ENCODE measurements around the gene SLC38A10.

The SLC38A10 gene

DNA sequence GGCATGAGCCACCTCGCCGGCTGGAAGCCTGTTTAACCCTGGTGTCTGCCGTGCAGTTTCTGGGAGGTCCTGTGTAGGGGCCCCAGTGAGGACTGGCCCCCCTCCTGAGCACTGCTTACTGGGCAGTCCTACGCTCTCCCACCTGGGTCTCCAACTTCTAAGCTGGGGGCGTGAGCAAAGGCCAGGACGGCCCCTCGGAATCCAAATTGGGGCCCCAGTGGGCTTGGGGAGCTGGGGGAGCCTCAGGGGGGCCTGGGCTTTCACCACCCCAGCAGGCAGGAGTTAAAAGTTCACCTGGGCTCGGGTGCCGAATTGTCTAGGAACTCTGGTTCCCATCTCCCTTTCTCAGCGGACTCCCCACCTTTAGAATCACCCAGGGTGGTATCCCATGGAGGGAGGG, 7.2 kb upstream of the SLC38A10 start:
- H3K4me3 ChIP-seq = no peak overlapping the region
- H3K27me3 ChIP-seq (ENCODE audit: low read depth) = no peaks in the 10 kb centered on the region
- H3K4me1 ChIP-seq = no peaks in the 10 kb centered on the region
- DNase-seq (ENCODE audit: low spot score in 2 of 2) = no peak
- no peaks in the 10 kb centered on the region for H3K9me3 ChIP-seq
- in situ Hi-C loops (cut with MboI; ENCODE audit: low sequenced_read_pairs) = no loop called here
- no peaks in the 10 kb centered on the region for H3K36me3 ChIP-seq (replicated peaks)

- Histone ChIP-seq H3K4me3 (no peak overlapping the region), H3K9me3 (no peaks in the 10 kb centered on the region), H3K4me1 (no peaks in the 10 kb centered on the region), H3K27me3 (ENCODE audit: low read depth) (no peaks in the 10 kb centered on the region), H3K36me3 (replicated peaks) (no peaks in the 10 kb centered on the region)
- in situ Hi-C loops (cut with MboI; ENCODE audit: low sequenced_read_pairs) = no loop called here
- DNase-seq (ENCODE audit: low spot score in 2 of 2) = no peak
Observed at GRCh38 chr17:81301195-81302144, 6.4 kb upstream of the SLC38A10 start.

DNA sequence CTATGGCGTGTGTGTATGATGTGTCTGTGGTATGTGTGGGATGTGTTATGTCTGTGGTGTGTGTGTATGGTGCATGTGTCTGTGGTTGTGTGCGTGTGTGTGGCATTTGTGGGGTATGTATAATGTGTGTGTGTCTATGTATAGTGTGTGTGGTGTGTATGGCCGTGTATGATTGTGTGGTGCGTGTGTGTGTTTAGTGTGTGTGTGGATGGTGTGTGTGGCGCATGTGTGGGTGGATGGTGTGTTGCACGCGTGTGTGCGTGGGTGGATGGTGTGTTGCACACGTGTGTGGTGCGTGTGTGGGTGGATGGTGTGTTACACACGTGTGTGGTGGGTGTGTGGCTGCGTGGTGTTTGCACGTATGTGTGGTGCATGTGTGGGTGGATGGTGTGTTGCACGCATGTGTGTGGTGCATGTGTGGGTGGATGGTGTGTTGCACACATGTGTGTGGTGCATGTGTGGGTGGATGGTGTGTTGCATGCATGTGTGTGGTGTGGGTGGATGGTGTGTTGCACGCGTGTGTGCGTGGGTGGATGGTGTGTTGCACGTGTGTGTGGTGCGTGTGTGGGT, 5.6 kb upstream of the SLC38A10 start:
- in situ Hi-C loops (cut with MboI; ENCODE audit: low sequenced_read_pairs) = no loop called here
- Histone ChIP-seq H3K4me1 (peaks cover 7% of the 10 kb centered on the region), H3K9me3 (no peaks in the 10 kb centered on the region), H3K27me3 (ENCODE audit: low read depth) (no peaks in the 10 kb centered on the region), H3K36me3 (replicated peaks) (no peaks in the 10 kb centered on the region), H3K4me3 (no peak overlapping the region)
- DNase-seq (ENCODE audit: low spot score in 2 of 2) = no peak

- Histone ChIP-seq H3K4me3 (no peak overlapping the region), H3K9me3 (no peaks in the 10 kb centered on the region), H3K4me1 (peaks cover 8% of the 10 kb centered on the region), H3K27me3 (ENCODE audit: low read depth) (no peaks in the 10 kb centered on the region), H3K36me3 (replicated peaks) (no peaks in the 10 kb centered on the region; the same call in 1 of the 2 replicates)
- DNase-seq (ENCODE audit: low spot score in 2 of 2) = no peak
- in situ Hi-C loops (cut with MboI; ENCODE audit: low sequenced_read_pairs) = no loop called here
Observed at GRCh38 chr17:81299846-81300585, 4.9 kb upstream of the SLC38A10 start.

GRCh38 chr17:81298991-81299738, 4.1 kb upstream of the SLC38A10 start:
- Histone ChIP-seq H3K36me3 (replicated peaks) (no peaks in the 10 kb centered on the region; the same call in 1 of the 2 replicates), H3K4me1 (peaks cover 9% of the 10 kb centered on the region), H3K27me3 (ENCODE audit: low read depth) (no peaks in the 10 kb centered on the region), H3K9me3 (no peaks in the 10 kb centered on the region), H3K4me3 (no peak overlapping the region)
- in situ Hi-C loops (cut with MboI; ENCODE audit: low sequenced_read_pairs) = no loop called here
- no peak for DNase-seq (ENCODE audit: low spot score in 2 of 2)

GRCh38 chr17:81298325-81298990, 3.4 kb upstream of the SLC38A10 start:
- Histone ChIP-seq H3K36me3 (replicated peaks) (peaks cover 3% of the 10 kb centered on the region), H3K9me3 (no peaks in the 10 kb centered on the region), H3K27me3 (ENCODE audit: low read depth) (no peaks in the 10 kb centered on the region), H3K4me3 (no peak overlapping the region), H3K4me1 (peaks cover 12% of the 10 kb centered on the region)
- no peak for DNase-seq (ENCODE audit: low spot score in 2 of 2)
- in situ Hi-C loops (cut with MboI; ENCODE audit: low sequenced_read_pairs) = no loop called here

- Histone ChIP-seq H3K27me3 (ENCODE audit: low read depth) (no peaks in the 10 kb centered on the region), H3K36me3 (replicated peaks) (peaks cover 3% of the 10 kb centered on the region), H3K4me1 (peaks cover 12% of the 10 kb centered on the region), H3K9me3 (no peaks in the 10 kb centered on the region), H3K4me3 (peak overlapping the region; percentile 92)
- peak; percentile 68 to 76 for DNase-seq (ENCODE audit: low spot score in 2 of 2)
- in situ Hi-C loops (cut with MboI; ENCODE audit: low sequenced_read_pairs) = no loop called here
Observed at GRCh38 chr17:81295676-81296381, 722 bp upstream of the SLC38A10 start.

DNA sequence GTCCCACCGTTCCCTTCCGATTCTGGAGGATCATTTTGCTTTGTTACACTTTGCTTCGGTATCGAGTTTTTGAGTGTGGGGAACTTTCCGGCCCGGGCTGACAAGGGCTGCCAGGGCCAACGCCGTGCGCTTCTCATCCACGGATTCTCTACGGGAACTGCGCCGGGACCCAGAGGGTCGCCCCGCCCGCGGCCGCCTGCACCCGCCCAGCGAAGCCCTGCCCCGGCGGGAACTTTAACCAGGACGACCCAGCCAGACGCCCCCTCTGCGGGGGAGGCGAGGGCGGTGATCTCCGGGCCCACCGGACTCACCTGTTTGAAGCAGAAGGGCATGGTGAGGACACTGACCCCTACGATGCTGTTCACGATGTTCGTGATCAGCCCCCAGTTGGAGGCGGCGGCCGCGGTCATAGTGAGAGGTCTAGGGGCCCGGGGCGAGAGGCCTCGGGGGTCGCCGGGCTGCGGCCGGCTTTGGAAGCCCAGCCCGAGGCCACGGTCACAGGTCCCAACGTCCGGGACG, 536 bp downstream of the SLC38A10 start:
- Histone ChIP-seq H3K4me1 (peaks cover 12% of the 10 kb centered on the region), H3K27me3 (ENCODE audit: low read depth) (no peaks in the 10 kb centered on the region), H3K4me3 (peak overlapping the region; percentile 92), H3K36me3 (replicated peaks) (peaks cover 7% of the 10 kb centered on the region), H3K9me3 (no peaks in the 10 kb centered on the region)
- DNase-seq (ENCODE audit: low spot score in 2 of 2) = peak in 1 of 2 experiments; percentile 46
- in situ Hi-C loops (cut with MboI; ENCODE audit: low sequenced_read_pairs) = loop anchor here (5.0 kb wide), 2 partner anchors 98 to 188 kb away; no protein-coding TSS in a partner anchor

DNA sequence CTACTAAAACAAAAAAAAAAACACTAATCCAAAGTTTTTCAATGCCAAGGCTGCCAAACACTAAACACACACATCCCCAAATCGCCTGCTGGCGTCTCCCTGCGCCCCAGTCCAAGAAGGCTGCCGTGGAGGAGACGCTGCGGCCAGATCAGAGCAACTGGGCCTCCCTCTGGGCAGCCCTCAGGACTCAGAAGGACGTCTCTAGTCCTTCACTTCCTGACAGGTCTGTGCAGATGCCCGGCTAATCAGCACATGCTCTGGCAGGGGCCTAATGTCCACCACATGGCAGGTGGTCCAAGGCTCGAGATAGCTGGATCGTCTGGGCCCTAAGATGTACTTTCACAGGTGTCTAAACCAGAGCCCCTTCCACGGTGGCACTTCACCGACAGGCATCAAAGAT, 2.7 kb downstream of the SLC38A10 start:
- in situ Hi-C loops (cut with MboI; ENCODE audit: low sequenced_read_pairs) = loop anchor here (5.0 kb wide), 2 partner anchors 100 to 190 kb away; no protein-coding TSS in a partner anchor
- Histone ChIP-seq H3K4me1 (peaks cover 12% of the 10 kb centered on the region), H3K4me3 (no peak overlapping the region), H3K9me3 (no peaks in the 10 kb centered on the region), H3K27me3 (ENCODE audit: low read depth) (no peaks in the 10 kb centered on the region), H3K36me3 (replicated peaks) (peaks cover 23% of the 10 kb centered on the region)
- DNase-seq (ENCODE audit: low spot score in 2 of 2) = no peak

- peak; percentile 75 to 83 for DNase-seq (ENCODE audit: low spot score in 2 of 2)
- in situ Hi-C loops (cut with MboI; ENCODE audit: low sequenced_read_pairs) = loop anchor here (5.0 kb wide), 2 partner anchors 101 to 191 kb away; no protein-coding TSS in a partner anchor
- Histone ChIP-seq H3K36me3 (replicated peaks) (peaks cover 25% of the 10 kb centered on the region), H3K4me1 (peaks cover 12% of the 10 kb centered on the region), H3K27me3 (ENCODE audit: low read depth) (no peaks in the 10 kb centered on the region), H3K4me3 (no peak overlapping the region), H3K9me3 (no peaks in the 10 kb centered on the region)
Observed at GRCh38 chr17:81291662-81292061, 3.4 kb downstream of the SLC38A10 start.

DNA sequence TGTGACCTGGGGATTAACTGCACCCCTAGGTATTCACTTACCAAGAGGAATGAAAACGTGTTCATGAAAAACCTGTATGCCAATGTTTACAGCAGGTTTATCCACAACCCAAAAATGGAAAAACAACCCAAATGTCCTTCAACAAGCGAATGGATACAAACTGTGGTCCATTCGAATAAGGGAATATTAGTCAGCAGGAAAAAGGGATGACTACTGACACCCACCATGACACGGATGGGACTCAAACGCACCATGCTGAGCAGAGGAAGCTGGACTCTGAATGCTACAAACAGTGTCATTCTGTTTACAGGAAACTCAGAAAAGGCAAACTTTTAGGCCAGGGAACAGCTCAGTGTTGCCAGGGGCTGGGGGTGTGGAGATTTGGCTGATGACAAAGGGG, 4.9 kb downstream of the SLC38A10 start:
- in situ Hi-C loops (cut with MboI; ENCODE audit: low sequenced_read_pairs) = loop anchor here (5.0 kb wide), 2 partner anchors 102 to 192 kb away; no protein-coding TSS in a partner anchor
- Histone ChIP-seq H3K27me3 (ENCODE audit: low read depth) (no peaks in the 10 kb centered on the region), H3K4me3 (no peak overlapping the region), H3K9me3 (no peaks in the 10 kb centered on the region), H3K4me1 (peaks cover 5% of the 10 kb centered on the region), H3K36me3 (replicated peaks) (peaks cover 25% of the 10 kb centered on the region)
- no peak for DNase-seq (ENCODE audit: low spot score in 2 of 2)

GRCh38 chr17:81289627-81290026, 5.5 kb downstream of the SLC38A10 start:
- no peaks in the 10 kb centered on the region for H3K9me3 ChIP-seq
- peaks cover 5% of the 10 kb centered on the region for H3K4me1 ChIP-seq
- in situ Hi-C loops (cut with MboI; ENCODE audit: low sequenced_read_pairs) = loop anchor here (5.0 kb wide), 2 partner anchors 103 to 193 kb away; no protein-coding TSS in a partner anchor
- no peak overlapping the region for H3K4me3 ChIP-seq
- peaks cover 25% of the 10 kb centered on the region for H3K36me3 ChIP-seq (replicated peaks)
- no peak for DNase-seq (ENCODE audit: low spot score in 2 of 2)
- no peaks in the 10 kb centered on the region for H3K27me3 ChIP-seq (ENCODE audit: low read depth)
